Upper lobe of left lung (tissue), 4 donors: ENCODE data around the gene SDCCAG8.

Source experiments
- CTCF ChIP-seq, 6 experiments: fragments of 450-650 bp in 4 of 6; fragments of 200-600 bp in 2 of 6; sonication (generic) in 2 of 6; IDR thresholded peaks; one replicate each; pipeline ENCODE4 v1.5.1; 2016 to 2019; ENCODE audit warnings: antibody characterized with exemption in 6 of 6
- EP300 ChIP-seq, 4 donors: sonication (generic); formaldehyde crosslinking; IDR thresholded peaks; one replicate each; pipeline ENCODE4 v1.5.1; 2017; ENCODE audit warnings: antibody characterized with exemption in 4 of 4, control low read depth in 2 of 4
- POLR2A ChIP-seq, 4 donors: fragments of 450-650 bp; IDR thresholded peaks; one replicate each; pipeline ENCODE4 v1.5.1; 2016 to 2017; ENCODE audit warnings: antibody characterized with exemption in 4 of 4, mild to moderate bottlenecking in 2 of 4

DNA sequence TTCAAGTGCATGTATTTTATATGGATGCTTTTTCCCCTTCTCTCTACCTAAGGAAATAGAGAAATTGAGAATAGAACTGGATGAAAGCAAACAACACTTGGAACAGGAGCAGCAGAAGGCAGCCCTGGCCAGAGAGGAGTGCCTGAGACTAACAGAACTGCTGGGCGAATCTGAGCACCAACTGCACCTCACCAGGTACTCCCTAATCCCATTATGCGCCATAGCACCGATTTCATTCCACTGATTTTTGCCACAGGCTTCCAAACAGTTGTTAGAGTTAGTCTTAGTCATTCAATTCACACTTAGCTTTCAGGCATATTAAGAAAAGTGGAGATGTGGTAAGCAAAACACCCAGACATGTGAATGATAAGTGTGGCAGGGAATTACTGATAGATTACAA, 122.8 kb downstream of the SDCCAG8 start:
- TF ChIP-seq CTCF (IDR thresholded peaks at IDR 0.05) (no peak), EP300 (IDR thresholded peaks at IDR 0.05) (no peak), POLR2A (IDR thresholded peaks at IDR 0.05) (no peak)
